ENCODE data around the gene HMGCR. TPM values are rescaled to one million over a fixed set of nuclear protein-coding genes. Genes with fewer than 3 reads are reported as not detected.

Gene HMGCR
- total and polyA plus RNA-seq, 5 donors, result 4.3 to 16.0 (median 10.4) TPM

GRCh38 chr5:75363111-75363510 lies 26.1 kb downstream of the HMGCR start:
- Histone ChIP-seq H3K9me3 (ENCODE audit: control insufficient read depth, low read length) (no peaks in the 10 kb centered on the region), H3K27ac (ENCODE audit: low read length) (no peak overlapping the region), H3K27me3 (ENCODE audit: control insufficient read depth, insufficient read depth) (no peaks in the 10 kb centered on the region), H3K4me3 (ENCODE audit: low read length) (no peak overlapping the region), H3K4me1 (ENCODE audit: control insufficient read depth, insufficient read depth, low read length) (no peaks in the 10 kb centered on the region)
- ATAC-seq, result no peak
- no peak for DNase-seq
- WGBS, result 82% methylated on average over 5 of the region's 5 CpGs
- intact Hi-C loops (cut with DNase I), result no loop called here

DNA sequence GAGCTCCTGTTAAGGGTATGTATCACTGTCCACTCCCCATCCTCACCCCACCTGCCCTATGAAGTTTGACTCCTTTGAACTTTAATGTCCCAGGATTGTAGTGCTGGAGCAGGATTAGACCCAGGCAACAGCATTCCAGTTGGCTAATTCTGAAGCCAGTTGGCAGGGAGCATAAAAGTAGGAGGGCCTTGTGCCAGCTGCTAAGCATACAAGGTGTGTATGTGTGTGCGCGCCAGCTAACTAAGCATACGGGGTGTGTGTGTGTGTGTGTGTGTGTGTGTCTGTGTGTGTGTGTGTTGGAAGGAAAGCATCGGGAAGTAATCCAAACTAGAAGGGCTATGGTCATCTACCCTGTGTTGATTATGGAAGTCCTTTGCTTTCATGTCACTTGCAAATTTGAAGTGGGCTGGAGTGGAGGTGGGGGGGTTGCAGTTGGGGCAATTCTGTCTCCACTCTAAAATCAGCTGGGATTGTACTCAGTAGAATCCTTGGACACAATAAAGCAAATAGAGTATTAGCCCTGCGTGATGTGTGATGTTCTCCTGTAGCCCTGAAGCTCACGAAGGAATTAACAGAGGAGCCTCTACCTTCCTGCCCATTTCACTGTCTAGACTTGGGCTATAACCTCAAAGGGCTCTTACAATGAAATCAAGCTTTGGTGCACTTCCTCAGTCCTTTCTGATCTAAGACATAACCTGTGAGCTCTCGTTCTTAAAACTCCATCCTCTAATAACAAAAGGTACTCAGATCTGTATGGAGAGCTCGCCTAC lies 26.9 kb downstream of the HMGCR start:
- WGBS, result 67% methylated on average over 8 of the region's 8 CpGs
- no peaks in the 10 kb centered on the region for H3K27me3 ChIP-seq (ENCODE audit: control insufficient read depth, insufficient read depth)
- peak; percentile 61 to 62 for ATAC-seq
- no peak overlapping the region for H3K4me3 ChIP-seq (ENCODE audit: low read length)
- H3K9me3 ChIP-seq (ENCODE audit: control insufficient read depth, low read length), result no peaks in the 10 kb centered on the region
- DNase-seq, result peak in 2 of 3 donors; percentile 15 to 43
- intact Hi-C loops (cut with DNase I), result no loop called here
- H3K4me1 ChIP-seq (ENCODE audit: control insufficient read depth, insufficient read depth, low read length), result no peaks in the 10 kb centered on the region
- H3K27ac ChIP-seq (ENCODE audit: low read length), result no peak overlapping the region

DNA sequence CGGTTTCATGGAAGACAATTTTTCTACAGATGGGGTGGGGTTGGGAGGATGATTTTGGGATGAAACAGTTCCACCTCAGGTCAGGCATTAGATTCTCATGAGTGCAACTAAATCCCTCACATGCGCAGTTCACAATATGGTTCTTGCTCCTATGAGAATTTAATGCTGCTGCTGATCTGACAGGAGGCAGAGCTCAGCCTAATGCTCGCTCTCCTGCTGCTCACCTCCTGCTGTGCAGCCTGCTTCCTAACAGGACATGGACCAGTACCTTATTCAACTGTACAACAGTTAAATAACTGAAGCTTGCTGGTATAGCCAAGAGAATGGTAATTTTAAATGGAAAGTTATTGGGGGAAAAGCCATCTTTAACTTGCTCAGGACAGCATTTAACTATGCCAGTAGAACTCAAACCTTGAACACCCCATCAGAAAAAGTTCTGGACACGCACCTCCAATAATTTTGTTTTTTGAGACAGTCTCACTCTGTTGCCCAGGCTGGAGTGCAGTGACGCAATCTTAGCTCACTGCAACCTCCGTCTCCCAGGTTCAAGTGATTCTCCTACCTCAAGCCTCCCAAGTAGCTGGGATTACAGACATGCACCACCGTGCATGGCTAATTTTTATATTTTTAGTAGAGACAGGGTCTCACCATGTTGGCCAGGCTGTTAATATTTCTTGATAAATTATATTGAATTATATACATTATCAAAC lies 27.7 kb downstream of the HMGCR start:
- no peaks in the 10 kb centered on the region for H3K27me3 ChIP-seq (ENCODE audit: control insufficient read depth, insufficient read depth)
- no peaks in the 10 kb centered on the region for H3K9me3 ChIP-seq (ENCODE audit: control insufficient read depth, low read length)
- no peak for ATAC-seq
- intact Hi-C loops (cut with DNase I), result no loop called here
- 88% methylated on average over 7 of the region's 7 CpGs for WGBS
- no peaks in the 10 kb centered on the region for H3K4me1 ChIP-seq (ENCODE audit: control insufficient read depth, insufficient read depth, low read length)
- no peak for DNase-seq
- H3K4me3 ChIP-seq (ENCODE audit: low read length), result no peak overlapping the region
- H3K27ac ChIP-seq (ENCODE audit: low read length), result no peak overlapping the region

DNA sequence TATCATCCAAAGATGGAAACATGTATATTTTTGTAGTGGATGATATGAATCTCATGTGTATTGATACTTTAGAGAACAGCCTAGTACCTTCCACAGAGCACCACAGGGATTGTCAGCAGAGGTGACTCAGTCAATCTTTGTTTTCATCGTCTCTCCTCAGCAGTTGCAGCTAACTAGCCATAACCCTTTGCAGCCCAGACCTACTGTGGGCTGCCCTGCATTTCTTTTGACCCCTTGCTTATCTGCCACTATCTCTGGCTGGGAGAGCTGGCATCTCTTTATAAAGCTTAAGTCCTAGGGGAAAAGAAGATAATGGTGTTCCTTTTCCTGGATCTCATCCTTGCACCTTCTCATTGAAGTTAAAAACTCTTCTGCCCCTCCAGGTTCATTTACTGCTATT lies 28.7 kb downstream of the HMGCR start:
- H3K4me3 ChIP-seq (ENCODE audit: low read length), result no peak overlapping the region
- no peaks in the 10 kb centered on the region for H3K4me1 ChIP-seq (ENCODE audit: control insufficient read depth, insufficient read depth, low read length)
- H3K27me3 ChIP-seq (ENCODE audit: control insufficient read depth, insufficient read depth), result no peaks in the 10 kb centered on the region
- intact Hi-C loops (cut with DNase I), result no loop called here
- no peaks in the 10 kb centered on the region for H3K9me3 ChIP-seq (ENCODE audit: control insufficient read depth, low read length)
- 20% methylated on average over 1 of the region's 1 CpG for WGBS
- no peak overlapping the region for H3K27ac ChIP-seq (ENCODE audit: low read length)
- no peak for ATAC-seq
- DNase-seq, result no peak

DNA sequence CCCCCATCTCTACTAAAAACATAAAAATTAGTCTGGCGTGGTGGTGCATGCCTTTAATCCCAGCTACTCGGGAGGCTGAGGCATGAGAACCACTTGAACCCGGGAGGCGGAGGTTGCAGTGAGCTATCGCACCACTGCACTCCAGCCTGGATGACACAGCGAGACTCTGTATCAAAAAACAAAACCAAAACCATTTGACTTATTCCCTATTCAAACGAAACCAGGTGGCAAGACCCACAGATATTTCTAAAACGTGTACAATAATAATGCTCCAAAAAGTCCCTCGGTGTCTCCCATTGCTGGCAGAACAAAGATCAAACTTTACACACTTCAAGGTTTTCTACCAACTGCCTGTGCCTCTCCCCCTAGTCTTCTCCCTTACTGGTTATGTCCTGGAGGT lies 29.8 kb downstream of the HMGCR start:
- DNase-seq (no peak), ATAC-seq (no peak)
- no peaks in the 10 kb centered on the region for H3K4me1 ChIP-seq (ENCODE audit: control insufficient read depth, insufficient read depth, low read length)
- no peak overlapping the region for H3K27ac ChIP-seq (ENCODE audit: low read length)
- intact Hi-C loops (cut with DNase I), result no loop called here
- WGBS, result 91% methylated on average over 9 of the region's 9 CpGs
- no peaks in the 10 kb centered on the region for H3K27me3 ChIP-seq (ENCODE audit: control insufficient read depth, insufficient read depth)
- no peak overlapping the region for H3K4me3 ChIP-seq (ENCODE audit: low read length)
- H3K9me3 ChIP-seq (ENCODE audit: control insufficient read depth, low read length), result no peaks in the 10 kb centered on the region

GRCh38 chr5:75367401-75367800 lies 30.4 kb downstream of the HMGCR start:
- no peak overlapping the region for H3K27ac ChIP-seq (ENCODE audit: low read length)
- no peak overlapping the region for H3K4me3 ChIP-seq (ENCODE audit: low read length)
- intact Hi-C loops (cut with DNase I), result no loop called here
- no peaks in the 10 kb centered on the region for H3K9me3 ChIP-seq (ENCODE audit: control insufficient read depth, low read length)
- H3K27me3 ChIP-seq (ENCODE audit: control insufficient read depth, insufficient read depth), result no peaks in the 10 kb centered on the region
- DNase-seq, result no peak
- no peak for ATAC-seq
- H3K4me1 ChIP-seq (ENCODE audit: control insufficient read depth, insufficient read depth, low read length), result no peaks in the 10 kb centered on the region

GRCh38 chr5:75368391-75368790 lies 31.4 kb downstream of the HMGCR start:
- intact Hi-C loops (cut with DNase I), result no loop called here
- no peaks in the 10 kb centered on the region for H3K9me3 ChIP-seq (ENCODE audit: control insufficient read depth, low read length)
- no peaks in the 10 kb centered on the region for H3K4me1 ChIP-seq (ENCODE audit: control insufficient read depth, insufficient read depth, low read length)
- DNase-seq (no peak), ATAC-seq (no peak)
- no peaks in the 10 kb centered on the region for H3K27me3 ChIP-seq (ENCODE audit: control insufficient read depth, insufficient read depth)
- H3K4me3 ChIP-seq (ENCODE audit: low read length), result no peak overlapping the region
- WGBS, result 74% methylated on average over 4 of the region's 4 CpGs
- H3K27ac ChIP-seq (ENCODE audit: low read length), result no peak overlapping the region

GRCh38 chr5:75373862-75374261 lies 36.8 kb downstream of the HMGCR start:
- 74% methylated on average over 2 of the region's 2 CpGs for WGBS
- H3K27ac ChIP-seq (ENCODE audit: low read length), result no peak overlapping the region
- DNase-seq, result no peak
- no peak for ATAC-seq
- intact Hi-C loops (cut with DNase I), result no loop called here
- no peaks in the 10 kb centered on the region for H3K4me1 ChIP-seq (ENCODE audit: control insufficient read depth, insufficient read depth, low read length)
- H3K27me3 ChIP-seq (ENCODE audit: control insufficient read depth, insufficient read depth), result no peaks in the 10 kb centered on the region
- H3K4me3 ChIP-seq (ENCODE audit: low read length), result no peak overlapping the region
- no peaks in the 10 kb centered on the region for H3K9me3 ChIP-seq (ENCODE audit: control insufficient read depth, low read length)

DNA sequence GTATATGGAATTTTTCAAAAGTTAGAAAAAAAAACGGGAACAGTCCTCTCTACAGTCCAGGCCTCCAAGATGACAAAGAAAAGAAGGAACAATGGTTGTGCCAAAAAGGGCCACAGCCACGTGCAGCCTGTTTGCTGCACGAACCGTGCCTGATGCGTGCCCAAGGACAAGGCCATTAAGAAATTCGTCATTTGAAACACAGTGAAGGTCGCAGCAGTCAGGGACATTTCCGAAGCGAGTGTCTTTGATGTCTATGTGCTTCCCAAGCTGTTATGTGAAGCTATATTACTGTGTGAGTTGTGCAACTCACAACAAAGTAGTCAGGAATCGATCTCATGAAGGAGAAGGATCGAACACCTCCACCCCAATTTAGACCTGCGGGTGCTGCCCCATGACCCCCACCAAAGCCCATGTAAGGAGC lies 37.4 kb downstream of the HMGCR start:
- H3K27ac ChIP-seq (ENCODE audit: low read length), result no peak overlapping the region
- WGBS, result 90% methylated on average over 12 of the region's 12 CpGs
- intact Hi-C loops (cut with DNase I), result no loop called here

GRCh38 chr5:75375414-75375813 lies 38.4 kb downstream of the HMGCR start:
- Histone ChIP-seq H3K9me3 (ENCODE audit: control insufficient read depth, low read length) (no peaks in the 10 kb centered on the region), H3K27me3 (ENCODE audit: control insufficient read depth, insufficient read depth) (no peaks in the 10 kb centered on the region), H3K27ac (ENCODE audit: low read length) (no peak overlapping the region), H3K4me1 (ENCODE audit: control insufficient read depth, insufficient read depth, low read length) (no peaks in the 10 kb centered on the region), H3K4me3 (ENCODE audit: low read length) (no peak overlapping the region)
- intact Hi-C loops (cut with DNase I), result no loop called here
- ATAC-seq (no peak), DNase-seq (no peak)
- WGBS, result 98% methylated on average over 4 of the region's 4 CpGs

More for the DNA sequence above, 37.4 kb downstream of the HMGCR start:
- no peaks in the 10 kb centered on the region for H3K9me3 ChIP-seq (ENCODE audit: control insufficient read depth, low read length)
- DNase-seq (no peak), ATAC-seq (no peak)
- H3K4me3 ChIP-seq (ENCODE audit: low read length), result no peak overlapping the region
- no peaks in the 10 kb centered on the region for H3K4me1 ChIP-seq (ENCODE audit: control insufficient read depth, insufficient read depth, low read length)
- H3K27me3 ChIP-seq (ENCODE audit: control insufficient read depth, insufficient read depth), result no peaks in the 10 kb centered on the region

- Histone ChIP-seq H3K4me3 (ENCODE audit: low read length) (no peak overlapping the region), H3K9me3 (ENCODE audit: control insufficient read depth, low read length) (no peaks in the 10 kb centered on the region), H3K27me3 (ENCODE audit: control insufficient read depth, insufficient read depth) (no peaks in the 10 kb centered on the region), H3K27ac (ENCODE audit: low read length) (no peak overlapping the region), H3K4me1 (ENCODE audit: control insufficient read depth, insufficient read depth, low read length) (no peaks in the 10 kb centered on the region)
- 98% methylated on average over 1 of the region's 1 CpG for WGBS
- intact Hi-C loops (cut with DNase I), result loop anchor here in 1 of 4 donors (10.0 kb wide), 1 partner anchor 295 kb away; no protein-coding TSS in a partner anchor
- ATAC-seq, result no peak
- no peak for DNase-seq
Observed at GRCh38 chr5:75380099-75380498, 43.1 kb downstream of the HMGCR start.

Data from right cardiac atrium (tissue), 5 donors.